GM12874 (cell line): ENCODE data around the gene CTRB1.

ENCODE experiments used
- CTCF ChIP-seq: IDR thresholded peaks from 2 replicates; pipeline ENCODE4 v1.5.1; 2011; ENCODE audit warnings: low read depth, mild to moderate bottlenecking, control low read depth, low read length, moderate library complexity; ENCODE audit not compliant: insufficient read depth

Gene CTRB1

GRCh38 chr16:75217389-75217851, 1.4 kb upstream of the CTRB1 start:
- TF ChIP-seq CTCF: no peak

GRCh38 chr16:75219088-75219487, 300 bp downstream of the CTRB1 start:
- TF ChIP-seq CTCF: no peak

- no peak for TF ChIP-seq CTCF
These were observed 1.1 kb downstream of the CTRB1 start for GRCh38 chr16:75219838-75220237.

GRCh38 chr16:75222271-75222783, 3.5 kb downstream of the CTRB1 start:
- no peak for TF ChIP-seq CTCF

- TF ChIP-seq CTCF: no peak
These were observed 5.7 kb downstream of the CTRB1 start for GRCh38 chr16:75224306-75225082.

GRCh38 chr16:75225092-75225491, 6.3 kb downstream of the CTRB1 start:
- TF ChIP-seq CTCF: no peak

- TF ChIP-seq CTCF: no peak
These were observed 7.1 kb downstream of the CTRB1 start for GRCh38 chr16:75225678-75226515.
